ENCODE measurements around the gene HDAC11. TPM values are rescaled to one million over a fixed set of nuclear protein-coding genes. Genes with fewer than 3 reads are reported as not detected.
"Not testable (repeated sequence)": the region's sequence is repeated elsewhere in the genome, so short reads cannot be mapped to it uniquely, and the experiment has no call there.

The HDAC11 gene
- polyA plus RNA-seq, 3 donors from 2014 or later, result 5.3 to 8.2 (median 5.4) TPM

DNA sequence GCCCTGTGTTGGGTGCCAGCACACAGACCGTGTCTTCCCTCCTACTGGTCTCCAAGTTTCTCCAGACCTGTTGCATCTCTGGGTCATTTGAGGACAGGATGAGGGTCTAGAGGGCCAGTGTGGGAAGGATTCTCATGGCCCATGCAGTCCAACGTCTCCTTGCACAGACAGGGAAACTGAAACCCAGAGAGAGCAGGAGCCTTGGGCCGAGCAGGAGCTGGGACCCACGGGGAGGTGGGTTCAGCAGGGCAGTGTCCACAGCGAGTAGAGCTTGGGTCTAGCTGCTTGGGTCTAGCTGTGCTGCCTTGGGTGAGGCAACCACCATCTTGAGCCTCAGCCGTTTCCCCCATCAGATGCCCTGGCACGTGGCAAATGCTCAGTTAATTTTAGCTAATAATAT is 32.3 kb downstream of the HDAC11 start:
- H3K4me3 Mint-ChIP-seq, result no peak overlapping the region
- no peaks in the 10 kb centered on the region for H3K4me1 Mint-ChIP-seq
- no peaks in the 10 kb centered on the region for H3K9me3 Mint-ChIP-seq
- H3K27me3 Mint-ChIP-seq (ENCODE audit: low read depth in 3 of 3), result peaks cover 0 to 3% (median 0%) of the 10 kb centered on the region in 3 donors
- DNase-seq, result no peak
- no peak overlapping the region for H3K27ac Mint-ChIP-seq
- H3K36me3 Mint-ChIP-seq, result no peaks in the 10 kb centered on the region

DNA sequence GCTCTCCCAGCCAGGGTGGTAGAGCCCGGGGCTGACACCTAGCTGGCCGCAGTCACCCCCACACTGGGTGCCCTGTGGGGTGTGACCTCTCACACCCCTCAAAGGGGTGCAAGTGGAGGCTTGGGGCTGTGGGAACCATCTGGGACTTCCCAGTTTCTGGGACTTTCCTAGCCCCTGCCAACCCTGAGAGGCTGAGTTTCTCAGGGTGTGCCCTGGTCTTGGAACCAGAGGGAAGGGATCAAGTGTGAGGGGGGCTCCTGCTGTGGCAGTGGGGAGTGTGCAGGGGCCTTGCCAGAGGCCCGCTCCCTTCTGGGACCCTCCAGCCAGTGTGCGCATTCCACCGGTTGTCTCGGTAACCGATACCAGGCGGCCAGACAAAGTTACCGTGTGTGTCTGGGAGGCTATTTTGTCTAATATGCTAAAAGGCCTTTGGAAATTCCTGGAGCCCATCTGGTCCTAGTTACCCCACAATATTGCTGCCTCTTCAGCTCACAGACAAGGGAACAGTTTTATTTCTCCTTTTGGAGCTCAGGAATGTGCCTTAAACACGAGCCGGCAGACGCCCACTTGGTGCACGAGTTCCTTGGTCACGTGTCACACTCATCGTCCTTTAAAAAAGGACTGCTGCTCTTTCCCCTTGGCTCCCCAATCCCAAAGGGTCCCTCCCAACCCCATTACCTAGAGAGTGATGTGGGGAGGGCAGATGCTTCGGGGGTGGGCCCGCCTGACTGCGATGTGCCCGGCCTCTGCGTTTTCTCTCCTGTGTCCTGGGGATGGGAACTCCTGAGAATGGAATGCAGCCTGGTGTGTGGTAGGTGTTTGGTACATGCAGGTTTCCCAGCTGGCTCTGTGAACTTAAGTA is 33.2 kb downstream of the HDAC11 start:
- no peak for DNase-seq
- Mint-ChIP-seq H3K9me3 (no peaks in the 10 kb centered on the region), H3K4me1 (no peaks in the 10 kb centered on the region), H3K4me3 (no peak overlapping the region), H3K27ac (no peak overlapping the region), H3K36me3 (no peaks in the 10 kb centered on the region), H3K27me3 (ENCODE audit: low read depth in 3 of 3) (peaks cover 0 to 3% (median 0%) of the 10 kb centered on the region in 3 donors)

DNA sequence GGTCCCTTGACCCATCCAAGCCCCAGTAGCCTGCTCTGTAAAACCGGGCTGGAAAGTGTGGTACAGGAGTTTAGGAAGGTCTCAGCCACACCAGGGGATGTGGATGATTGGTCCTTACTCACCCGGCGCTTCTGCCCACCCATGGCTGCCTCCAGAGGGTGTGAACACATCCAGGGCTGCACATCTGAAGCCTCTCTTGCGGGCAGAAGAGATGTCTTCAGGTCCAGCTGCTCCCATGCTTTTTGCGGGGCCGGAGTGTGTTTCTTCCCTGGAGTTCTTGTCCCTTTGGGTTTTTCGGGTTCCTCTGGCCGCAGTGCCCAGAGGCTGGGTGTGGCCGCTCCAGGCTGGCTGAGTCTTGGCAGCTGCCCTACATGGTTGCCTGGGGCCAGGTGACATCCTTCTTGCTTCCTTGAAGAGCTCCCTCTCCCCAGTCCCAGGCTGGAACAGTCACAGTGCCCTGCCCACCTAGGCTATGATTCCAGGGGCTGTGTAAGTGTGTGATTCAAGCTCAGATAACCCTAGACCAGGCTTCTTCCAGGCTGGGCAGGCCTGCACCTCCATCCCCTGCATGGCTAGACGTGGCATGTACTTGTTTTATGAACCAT is 33.9 kb downstream of the HDAC11 start:
- no peaks in the 10 kb centered on the region for H3K36me3 Mint-ChIP-seq
- peaks cover 0 to 3% (median 0%) of the 10 kb centered on the region in 3 donors for H3K27me3 Mint-ChIP-seq (ENCODE audit: low read depth in 3 of 3)
- H3K27ac Mint-ChIP-seq, result no peak overlapping the region
- DNase-seq, result no peak
- no peak overlapping the region for H3K4me3 Mint-ChIP-seq
- no peaks in the 10 kb centered on the region for H3K4me1 Mint-ChIP-seq
- no peaks in the 10 kb centered on the region for H3K9me3 Mint-ChIP-seq

DNA sequence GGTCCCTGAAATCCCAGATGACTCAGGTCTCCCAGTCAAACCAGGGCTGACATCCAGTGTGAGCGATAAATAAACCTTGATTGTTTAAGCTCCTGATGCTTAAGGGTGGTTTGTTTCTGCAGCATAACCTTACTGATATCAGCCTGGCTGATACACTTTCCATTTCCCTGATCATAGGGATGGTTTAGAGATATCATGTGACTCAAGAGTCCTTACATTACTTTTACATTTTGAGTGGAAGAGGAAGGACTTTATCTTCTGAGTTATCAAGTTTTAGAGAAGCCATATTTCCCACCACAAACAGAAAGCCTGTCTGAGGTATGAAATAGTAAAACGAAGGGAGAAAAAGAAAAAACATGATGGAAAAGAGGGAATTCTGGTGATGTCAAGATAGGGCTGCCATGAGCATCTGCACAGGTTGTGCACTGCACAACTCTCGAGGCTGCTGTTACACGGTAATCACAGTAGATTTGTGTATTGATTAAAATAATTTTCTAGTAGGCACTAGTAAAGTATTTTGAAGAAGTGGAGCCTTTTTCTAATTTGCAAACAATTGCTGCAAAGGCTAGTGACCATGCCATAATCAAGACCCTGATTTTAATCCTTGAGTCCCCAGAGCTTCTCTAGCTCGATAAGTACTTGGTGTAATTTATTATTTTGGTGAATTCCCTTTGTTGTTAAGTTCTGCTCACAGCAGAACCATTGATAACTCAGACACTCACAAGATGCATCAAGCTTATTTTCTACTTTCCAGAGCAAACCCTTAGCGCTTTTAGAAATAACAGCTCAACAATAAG is 34.7 kb downstream of the HDAC11 start:
- Mint-ChIP-seq H3K4me1 (no peaks in the 10 kb centered on the region), H3K9me3 (no peaks in the 10 kb centered on the region), H3K27me3 (ENCODE audit: low read depth in 3 of 3) (peaks cover 0 to 3% (median 0%) of the 10 kb centered on the region in 3 donors), H3K27ac (no peak overlapping the region), H3K36me3 (no peaks in the 10 kb centered on the region), H3K4me3 (no peak overlapping the region)
- no peak for DNase-seq

DNA sequence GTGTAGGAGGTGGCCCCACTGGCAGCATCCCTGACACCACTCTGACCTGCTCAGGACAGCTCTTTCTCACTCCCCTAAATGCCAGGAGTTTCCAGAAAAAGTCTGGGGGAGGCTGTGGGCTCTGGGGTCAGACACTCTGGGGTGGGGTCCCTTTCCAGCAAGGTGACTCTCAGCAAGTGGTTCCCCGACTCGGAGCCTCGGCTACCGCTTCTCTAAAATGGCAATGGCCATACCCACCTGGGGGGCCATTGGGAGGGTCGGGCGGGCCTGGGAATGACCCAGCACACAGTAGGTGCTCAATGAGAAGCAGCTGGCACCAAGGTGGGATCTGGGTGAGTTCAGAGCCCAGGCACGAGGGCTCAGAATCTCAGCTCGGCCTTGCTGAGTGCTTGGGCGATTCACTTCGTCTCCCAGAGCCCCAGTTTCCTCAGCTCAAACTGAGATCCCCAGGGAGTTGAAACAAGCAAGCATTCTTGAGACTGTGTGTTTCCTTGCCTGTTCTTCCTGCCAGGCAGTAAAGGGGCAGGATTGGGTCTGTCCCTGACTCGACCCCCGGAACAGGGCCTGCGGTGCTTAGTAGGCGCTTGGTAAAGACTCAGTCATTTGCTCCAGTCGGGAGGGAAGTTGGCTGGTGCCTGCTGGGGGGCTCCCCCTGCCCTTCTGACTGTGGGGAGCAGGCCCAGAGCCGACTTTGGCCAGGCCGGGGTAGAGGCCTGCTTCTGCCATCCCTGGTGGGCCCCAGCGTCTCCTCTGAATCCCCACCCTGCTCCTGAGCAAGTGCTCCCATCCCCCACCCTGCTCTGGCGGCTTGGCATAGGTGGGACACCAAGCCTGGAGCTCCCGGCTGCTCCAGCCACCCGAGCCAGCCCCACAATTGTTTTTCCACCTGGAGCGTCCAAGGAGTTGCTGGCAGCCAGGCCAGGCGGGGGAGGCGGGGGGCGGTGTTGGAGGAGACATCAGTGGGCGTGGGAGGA is 36.0 kb downstream of the HDAC11 start:
- no peaks in the 10 kb centered on the region for H3K36me3 Mint-ChIP-seq
- no peaks in the 10 kb centered on the region for H3K27me3 Mint-ChIP-seq (ENCODE audit: low read depth in 3 of 3)
- H3K9me3 Mint-ChIP-seq, result no peaks in the 10 kb centered on the region
- H3K27ac Mint-ChIP-seq, result no peak overlapping the region
- H3K4me3 Mint-ChIP-seq, result no peak overlapping the region
- no peak for DNase-seq
- no peaks in the 10 kb centered on the region for H3K4me1 Mint-ChIP-seq

DNA sequence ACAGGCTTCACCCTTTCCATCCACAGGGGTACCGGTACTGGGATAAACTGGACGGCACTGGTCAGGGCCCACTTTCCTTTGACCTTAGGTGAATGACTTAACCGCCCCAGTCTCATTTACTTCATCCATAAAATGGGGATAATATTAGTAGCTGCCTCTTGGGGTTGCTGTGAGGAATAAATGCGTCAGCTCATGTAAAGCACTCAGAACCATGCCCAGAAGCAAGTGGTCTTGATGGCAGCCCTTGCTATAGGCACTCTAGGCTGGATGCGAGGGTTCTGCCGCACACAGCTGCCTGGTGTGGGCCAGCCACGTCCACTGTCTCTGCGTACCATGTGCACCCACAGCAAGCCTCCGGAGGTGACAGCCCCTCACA is 36.6 kb downstream of the HDAC11 start:
- Mint-ChIP-seq H3K4me3 (no peak overlapping the region), H3K36me3 (no peaks in the 10 kb centered on the region), H3K27me3 (ENCODE audit: low read depth in 3 of 3) (no peaks in the 10 kb centered on the region), H3K27ac (no peak overlapping the region), H3K4me1 (no peaks in the 10 kb centered on the region), H3K9me3 (no peaks in the 10 kb centered on the region)
- no peak for DNase-seq

DNA sequence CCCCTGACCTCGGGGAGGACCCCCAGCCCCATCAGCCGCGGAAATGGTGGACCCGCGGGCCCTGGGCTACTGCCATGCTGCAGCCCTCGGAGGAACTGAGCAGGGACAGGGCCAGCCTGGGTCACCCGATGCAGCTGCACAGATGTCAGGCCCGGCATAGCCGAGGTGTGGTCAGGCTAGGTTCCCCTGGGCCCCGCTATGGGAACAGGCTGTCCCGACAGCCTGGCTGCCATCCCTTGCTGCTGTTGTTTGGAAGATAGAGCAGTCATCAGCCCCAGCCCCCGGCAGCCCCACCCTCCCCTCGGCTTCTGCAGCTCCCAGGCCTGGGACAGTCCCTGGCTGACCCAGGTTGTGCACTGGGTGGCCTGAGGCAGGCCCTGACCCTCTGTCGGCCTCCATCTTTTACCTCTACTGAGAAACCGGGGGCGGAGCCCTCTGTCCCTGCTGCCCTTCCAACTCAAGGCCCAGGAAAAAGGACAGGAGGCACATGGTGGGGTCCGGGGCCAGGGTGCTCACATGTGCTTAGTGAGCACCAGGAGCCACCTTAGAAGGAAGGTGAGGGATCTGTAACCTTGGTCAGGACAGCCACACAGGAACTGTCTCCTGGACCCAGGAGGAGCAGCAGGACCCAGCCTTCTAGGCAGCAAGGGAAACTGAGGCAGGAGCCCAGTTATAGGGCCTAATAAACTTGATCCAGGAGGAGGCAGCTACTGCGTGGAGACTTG is 37.3 kb downstream of the HDAC11 start:
- Mint-ChIP-seq H3K9me3 (no peaks in the 10 kb centered on the region), H3K27ac (no peak overlapping the region), H3K4me1 (no peaks in the 10 kb centered on the region), H3K36me3 (no peaks in the 10 kb centered on the region), H3K27me3 (ENCODE audit: low read depth in 3 of 3) (no peaks in the 10 kb centered on the region), H3K4me3 (no peak overlapping the region)
- DNase-seq, result no peak

DNA sequence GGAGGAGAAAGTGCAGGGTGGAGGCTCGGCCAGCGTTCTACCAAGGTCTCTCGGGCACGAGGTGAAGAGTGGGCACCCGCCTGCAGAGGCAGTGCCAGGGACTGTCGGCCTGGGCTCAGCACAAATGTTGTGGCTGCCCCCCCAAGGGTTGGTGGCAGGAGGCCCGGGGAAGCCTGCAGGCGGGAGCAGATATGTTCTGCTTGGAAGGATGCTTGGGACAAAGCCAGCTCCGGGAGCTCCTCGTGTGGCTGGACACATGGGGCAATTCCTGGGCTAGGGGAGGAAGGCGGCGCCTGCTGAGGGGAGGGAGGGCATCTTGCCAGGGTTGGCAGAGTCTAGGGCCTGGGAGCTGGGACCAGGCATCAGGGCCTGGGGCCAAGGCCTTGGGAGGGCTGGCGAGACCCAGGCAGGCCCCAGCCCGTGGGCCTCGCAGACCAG is 38.4 kb downstream of the HDAC11 start:
- DNase-seq, result no peak
- Mint-ChIP-seq H3K27ac (no peak overlapping the region), H3K4me1 (no peaks in the 10 kb centered on the region), H3K36me3 (no peaks in the 10 kb centered on the region), H3K9me3 (no peaks in the 10 kb centered on the region), H3K27me3 (ENCODE audit: low read depth in 3 of 3) (peaks cover 0 to 2% (median 0%) of the 10 kb centered on the region in 3 donors), H3K4me3 (no peak overlapping the region)

DNA sequence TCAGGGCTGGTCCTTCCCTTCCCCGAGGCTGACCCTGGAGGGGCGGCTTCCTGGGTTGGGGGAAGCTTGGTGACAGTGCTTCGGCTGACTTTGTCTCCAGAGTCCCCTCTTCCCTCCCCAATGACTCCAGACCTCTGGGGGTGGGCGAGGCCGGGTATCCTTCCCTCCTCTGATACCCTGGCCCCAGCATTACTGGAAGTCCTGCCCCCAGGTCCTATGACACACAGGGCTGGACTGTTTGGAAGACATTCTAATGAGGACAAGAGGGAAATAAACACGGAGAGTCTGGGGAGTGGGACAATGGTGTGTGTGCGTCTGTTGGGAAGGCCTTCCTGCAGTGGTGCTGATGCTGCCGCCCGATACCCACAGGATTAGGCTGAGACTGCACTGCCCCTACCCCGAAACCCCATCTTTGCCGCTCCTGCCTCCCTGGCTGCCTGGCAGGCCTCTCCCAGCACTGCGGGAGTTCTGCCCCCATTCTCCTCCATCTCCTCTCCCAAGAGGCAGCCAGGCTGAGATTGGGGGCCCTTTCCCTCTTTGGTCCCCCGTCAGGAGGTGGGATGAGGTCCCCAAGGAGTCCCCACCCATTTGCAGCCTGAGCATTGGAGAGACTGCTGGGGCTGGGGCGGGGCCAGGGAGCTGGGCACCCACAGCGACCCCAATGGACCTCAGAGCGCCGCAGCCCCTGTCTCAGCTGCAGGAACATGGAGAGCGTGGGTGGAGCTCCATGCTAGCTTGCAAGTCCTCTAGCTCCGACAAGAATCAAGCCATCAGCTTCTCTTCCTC is 39.1 kb downstream of the HDAC11 start:
- Mint-ChIP-seq H3K4me1 (no peaks in the 10 kb centered on the region), H3K9me3 (no peaks in the 10 kb centered on the region), H3K36me3 (no peaks in the 10 kb centered on the region), H3K27ac (no peak overlapping the region), H3K27me3 (ENCODE audit: low read depth in 3 of 3) (peaks cover 0 to 2% (median 0%) of the 10 kb centered on the region in 3 donors), H3K4me3 (no peak overlapping the region)
- no peak for DNase-seq

DNA sequence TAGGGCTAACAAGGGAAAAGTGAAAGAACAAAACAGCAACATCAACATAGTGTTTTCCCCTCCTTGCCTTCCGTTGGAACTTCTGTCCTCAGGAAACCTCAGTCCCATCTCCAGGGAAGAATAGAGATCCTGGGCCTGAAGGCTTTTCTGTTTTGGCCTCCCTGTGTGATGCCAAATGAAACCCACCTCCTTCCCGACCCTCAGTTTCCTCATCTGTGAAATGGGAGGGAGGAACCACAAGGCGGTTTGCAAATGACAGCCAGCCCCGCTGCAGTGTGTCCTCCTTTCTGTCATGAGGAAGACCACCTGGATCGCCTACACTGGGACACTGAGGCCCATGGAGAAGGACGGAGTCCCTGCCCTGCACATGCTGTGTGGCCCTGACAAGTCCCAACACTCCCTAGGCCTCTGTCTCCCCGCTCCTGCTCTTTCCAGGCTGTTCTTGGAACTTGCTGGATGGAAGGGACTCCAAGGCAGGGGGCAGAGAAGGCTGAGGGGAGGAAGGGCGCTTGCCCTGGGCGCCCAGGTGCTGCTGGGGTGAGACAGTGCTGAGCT is 40.3 kb downstream of the HDAC11 start:
- H3K27me3 Mint-ChIP-seq (ENCODE audit: low read depth in 3 of 3), result peaks cover 0 to 2% (median 0%) of the 10 kb centered on the region in 3 donors
- no peak overlapping the region for H3K4me3 Mint-ChIP-seq
- H3K9me3 Mint-ChIP-seq, result no peaks in the 10 kb centered on the region
- H3K36me3 Mint-ChIP-seq, result no peaks in the 10 kb centered on the region
- no peak overlapping the region for H3K27ac Mint-ChIP-seq
- no peaks in the 10 kb centered on the region for H3K4me1 Mint-ChIP-seq
- DNase-seq, result no peak

DNA sequence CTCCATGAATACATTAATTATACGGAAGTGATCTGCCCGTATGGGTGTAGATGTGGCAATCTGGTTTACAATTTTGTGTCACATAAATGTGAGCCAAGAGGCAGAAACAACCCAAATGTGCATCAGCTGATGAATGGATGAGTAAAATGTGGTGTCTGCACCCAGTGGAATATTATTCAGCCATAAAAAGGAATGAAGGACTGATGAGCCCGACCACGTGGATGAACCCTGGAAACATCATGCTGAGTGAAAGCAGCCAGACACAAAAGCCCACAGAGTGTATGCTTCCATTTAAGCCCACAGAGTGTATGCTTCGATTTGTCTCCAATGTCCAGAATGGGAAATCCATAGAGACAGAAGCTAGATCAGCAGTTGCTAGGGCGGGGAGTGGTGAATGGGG is 41.2 kb downstream of the HDAC11 start:
- Mint-ChIP-seq H3K4me1 (no peaks in the 10 kb centered on the region), H3K27me3 (ENCODE audit: low read depth in 3 of 3) (peaks cover 0 to 2% (median 0%) of the 10 kb centered on the region in 3 donors), H3K36me3 (no peaks in the 10 kb centered on the region), H3K27ac (no peak overlapping the region), H3K4me3 (no peak overlapping the region), H3K9me3 (no peaks in the 10 kb centered on the region)
- DNase-seq, result no peak

DNA sequence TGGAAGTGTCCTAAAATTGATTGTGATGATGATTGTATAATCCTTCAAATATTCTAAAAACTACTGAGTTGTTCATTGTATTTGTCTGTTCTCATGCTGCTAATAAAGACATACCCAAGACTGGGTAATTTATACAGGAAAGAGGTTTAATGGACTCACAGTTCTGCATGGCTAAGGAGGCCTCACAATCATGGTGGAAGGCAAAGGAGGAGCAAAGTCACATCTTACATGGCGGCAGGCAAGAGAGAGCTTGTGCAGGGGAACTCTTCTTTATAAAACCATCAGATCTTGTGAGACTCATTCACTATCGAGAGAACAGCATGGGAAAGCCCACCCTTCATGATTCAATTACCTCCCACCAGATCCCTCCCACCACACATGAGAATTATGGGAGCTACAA is 41.6 kb downstream of the HDAC11 start:
- H3K4me1 Mint-ChIP-seq; H3K4me3 Mint-ChIP-seq; H3K27me3 Mint-ChIP-seq (ENCODE audit: low read depth in 3 of 3); H3K36me3 Mint-ChIP-seq; DNase-seq; H3K27ac Mint-ChIP-seq; H3K9me3 Mint-ChIP-seq: not testable (repeated sequence)

Measured in immature natural killer cell (primary cell).